Heart right ventricle (tissue), 16 donors: Measurements from ENCODE around the gene USP6. TPM values are rescaled to one million over a fixed set of nuclear protein-coding genes. Genes with fewer than 3 reads are reported as not detected.
"Not testable (repeated sequence)": the region's sequence is repeated elsewhere in the genome, so short reads cannot be mapped to it uniquely, and the experiment has no call there.

ENCODE experiments used
- ATAC-seq, 8 donors: fragments of 200-7000 bp; cut with Tn5 transposase; one replicate each; pipeline ENCODE4 v1.9.1; 2020; ENCODE audit warnings: mild to moderate bottlenecking in 8 of 8, moderate library complexity in 8 of 8, moderate number of reproducible peaks in 1 of 8
- DNase-seq, 2 donors: peaks; one replicate each; pipeline ENCODE4 v3.0.0-alpha.2; 2020
- H3K27ac ChIP-seq, 10 donors: fragments of 200-600 bp; sonication (generic) in 2 of 10; one replicate each; pipeline versions ENCODE4 v1.5.0 to v1.8.0; 2020 to 2022; ENCODE audit warnings: mild to moderate bottlenecking in 3 of 10
- H3K27me3 ChIP-seq, 7 donors: fragments of 200-600 bp; one replicate each; pipeline ENCODE4 v1.8.0; 2021 to 2022; ENCODE audit warnings: mild to moderate bottlenecking in 2 of 7
- H3K36me3 ChIP-seq, 9 donors: fragments of 200-600 bp; sonication (generic) in 1 of 9; one replicate each; pipeline versions ENCODE4 v1.5.0 to v1.8.0; 2020 to 2022; ENCODE audit warnings: mild to moderate bottlenecking in 2 of 9
- H3K4me1 ChIP-seq, 9 donors: fragments of 200-600 bp; sonication (generic) in 1 of 9; one replicate each; pipeline versions ENCODE4 v1.5.0 to v1.8.0; 2020 to 2022; ENCODE audit warnings: mild to moderate bottlenecking in 4 of 9
- H3K4me3 ChIP-seq, 10 donors: fragments of 200-600 bp; sonication (generic) in 2 of 10; one replicate each; pipeline versions ENCODE4 v1.5.0 to v1.8.0; 2020 to 2022; ENCODE audit warnings: mild to moderate bottlenecking in 7 of 10, moderate library complexity in 2 of 10
- H3K9me3 ChIP-seq, 11 donors: fragments of 200-600 bp in 10 of 11; sonication (generic) in 2 of 11; one replicate each; pipeline versions ENCODE4 v1.5.0 to v1.8.0; 2013 to 2022; ENCODE audit warnings: mild to moderate bottlenecking in 2 of 11, control low read depth in 1 of 11, moderate library complexity in 1 of 11
- WGBS, 2 donors: extraction: QIAGEN DNeasy Blood & Tissue Kit; methylation state at CpG; one replicate each; pipeline ENCODE4 v1.1.7; 2013; ENCODE audit warnings: inconsistent platforms in 1 of 2; 5-methylcytosine and 5-hydroxymethylcytosine counted together
- intact Hi-C, 10 donors: fragments of 100-400 bp; cut with DNase I; formaldehyde crosslinking; loops; one replicate each; pipeline versions ENCODE4 v1.11.1 to v1.14.2; 2022
- polyA plus RNA-seq, 2 donors: library from polyadenylated mRNA; stranded (reverse); fragments of 200-250 nt; gene quantifications; one replicate each; pipeline ENCODE4 v1.2.3, GENCODE V29; 2013
- total RNA-seq, 10 donors: library from RNA; stranded (reverse); fragmentation: NEBNext Ultra II Directional in 3 of 10; extraction: Animal tissue kit (Norgen Biotek cat#: 25700) in 3 of 10; gene quantifications; one replicate each; pipeline versions ENCODE4 v1.2.1 to v1.2.4, GENCODE V29; 2021 to 2023
- TF ChIP-seq, protein P1 (sequence below), 9 donors: fragments of 200-600 bp; sonication (generic) in 2 of 9; IDR thresholded peaks; one replicate each; pipeline versions ENCODE4 v1.5.0 to v1.8.0; 2021 to 2022; ENCODE audit warnings: antibody characterized with exemption in 9 of 9, mild to moderate bottlenecking in 5 of 9, moderate library complexity in 1 of 9
- donor health status: Arrhythmogenic right ventricular cardiomyopathy.
- donor health status: ischemic (EF 13 %, LVEDD 7.1; RV severe dilation, severe dysfunction).
- donor health status: healthy with polysubstance abuse.
- donor health status: DM: no; HTN: yes; CAD: no.
- donor health status: DM: no; HTN: no; CAD: no.
- donor health status: ischemic (EF 25% LVEDD 6.9; RV normal size, moderate dysfunction).
- donor health status: ischemic (EF 25% LVEDD 5.7; RV mildly dilated, moderate dysfunction).
- donor health status: healthy.
- donor health status: DM: yes; HTN: yes; CAD: no.
- donor health status: Ischemic cardiomyopathy.
- donor health status: ischemic (EF 35%, LVEDD 5.7; RV mildly dilated, moderate dysfunction).
- donor health status: nonischemic (EF 11% LVEDD 7.7; RV severe dilation, severe dysfunction).
- donor health status: DM: yes; HTN: yes; CAD: no.
- donor health status: PGD.
- donor health status: ischemic (EF 29% LVEDD 5.4; RV normal size, mild dysfunction).
- donor health status: nonischemic (EF 23%, LVEDD 6.1; RV moderate dilation, normal function).

The USP6 gene
- total and polyA plus RNA-seq, 12 donors, result 0.01 to 1.6 (median 0.06) TPM; not detected in 1

DNA sequence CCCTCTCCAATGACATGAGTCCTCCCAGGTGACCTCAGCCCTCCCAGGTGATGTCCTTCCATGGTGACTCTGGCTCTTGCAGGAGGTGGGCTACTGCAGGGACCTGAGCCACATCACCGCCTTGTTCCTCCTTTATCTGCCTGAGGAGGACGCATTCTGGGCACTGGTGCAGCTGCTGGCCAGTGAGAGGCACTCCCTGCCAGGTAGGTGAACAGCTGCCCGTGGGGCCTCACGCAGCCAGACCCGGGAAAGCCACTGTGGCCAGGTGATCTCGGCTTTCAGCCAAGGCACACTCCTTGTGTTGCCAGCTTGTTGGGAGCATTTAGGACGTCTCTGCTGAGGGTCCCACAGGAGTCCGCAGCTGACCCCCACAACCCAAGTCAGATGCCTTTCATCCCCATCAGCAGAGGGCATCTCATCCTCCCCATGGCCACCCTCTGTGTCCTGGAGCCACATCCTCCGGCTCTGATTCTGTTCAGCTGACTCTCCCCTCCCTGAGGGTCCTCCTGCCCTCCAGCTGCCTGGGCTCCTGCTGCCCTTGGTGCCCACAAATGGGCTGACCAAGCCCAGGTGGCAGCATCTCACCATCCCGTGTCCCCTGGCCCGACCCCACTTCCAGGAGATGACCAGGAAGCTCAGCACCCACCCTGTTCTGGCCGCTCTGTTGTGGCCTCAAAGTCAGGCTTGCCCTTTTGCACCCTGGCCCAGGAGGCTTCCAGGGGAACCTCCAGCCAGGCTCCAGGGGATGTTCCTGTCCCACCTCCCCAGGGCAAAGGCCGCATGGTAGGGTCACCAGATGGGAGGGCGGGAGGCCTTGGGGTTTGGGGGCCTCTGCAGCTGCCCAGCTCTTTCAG lies 20.1 kb downstream of the USP6 start:
- Histone ChIP-seq H3K27ac (no peak overlapping the region), H3K4me3 (no peak overlapping the region), H3K27me3 (no peaks in the 10 kb centered on the region), H3K4me1 (no peaks in the 10 kb centered on the region), H3K9me3 (no peaks in the 10 kb centered on the region), H3K36me3 (no peaks in the 10 kb centered on the region)
- 85 to 86% methylated on average over 14 of the region's 14 CpGs for WGBS, 2 donors
- DNase-seq, result no peak
- TF ChIP-seq, protein P1, sequence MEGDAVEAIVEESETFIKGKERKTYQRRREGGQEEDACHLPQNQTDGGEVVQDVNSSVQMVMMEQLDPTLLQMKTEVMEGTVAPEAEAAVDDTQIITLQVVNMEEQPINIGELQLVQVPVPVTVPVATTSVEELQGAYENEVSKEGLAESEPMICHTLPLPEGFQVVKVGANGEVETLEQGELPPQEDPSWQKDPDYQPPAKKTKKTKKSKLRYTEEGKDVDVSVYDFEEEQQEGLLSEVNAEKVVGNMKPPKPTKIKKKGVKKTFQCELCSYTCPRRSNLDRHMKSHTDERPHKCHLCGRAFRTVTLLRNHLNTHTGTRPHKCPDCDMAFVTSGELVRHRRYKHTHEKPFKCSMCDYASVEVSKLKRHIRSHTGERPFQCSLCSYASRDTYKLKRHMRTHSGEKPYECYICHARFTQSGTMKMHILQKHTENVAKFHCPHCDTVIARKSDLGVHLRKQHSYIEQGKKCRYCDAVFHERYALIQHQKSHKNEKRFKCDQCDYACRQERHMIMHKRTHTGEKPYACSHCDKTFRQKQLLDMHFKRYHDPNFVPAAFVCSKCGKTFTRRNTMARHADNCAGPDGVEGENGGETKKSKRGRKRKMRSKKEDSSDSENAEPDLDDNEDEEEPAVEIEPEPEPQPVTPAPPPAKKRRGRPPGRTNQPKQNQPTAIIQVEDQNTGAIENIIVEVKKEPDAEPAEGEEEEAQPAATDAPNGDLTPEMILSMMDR (IDR thresholded peaks at IDR 0.05), result no peak
- intact Hi-C loops, result no loop called here
- ATAC-seq, result no peak

DNA sequence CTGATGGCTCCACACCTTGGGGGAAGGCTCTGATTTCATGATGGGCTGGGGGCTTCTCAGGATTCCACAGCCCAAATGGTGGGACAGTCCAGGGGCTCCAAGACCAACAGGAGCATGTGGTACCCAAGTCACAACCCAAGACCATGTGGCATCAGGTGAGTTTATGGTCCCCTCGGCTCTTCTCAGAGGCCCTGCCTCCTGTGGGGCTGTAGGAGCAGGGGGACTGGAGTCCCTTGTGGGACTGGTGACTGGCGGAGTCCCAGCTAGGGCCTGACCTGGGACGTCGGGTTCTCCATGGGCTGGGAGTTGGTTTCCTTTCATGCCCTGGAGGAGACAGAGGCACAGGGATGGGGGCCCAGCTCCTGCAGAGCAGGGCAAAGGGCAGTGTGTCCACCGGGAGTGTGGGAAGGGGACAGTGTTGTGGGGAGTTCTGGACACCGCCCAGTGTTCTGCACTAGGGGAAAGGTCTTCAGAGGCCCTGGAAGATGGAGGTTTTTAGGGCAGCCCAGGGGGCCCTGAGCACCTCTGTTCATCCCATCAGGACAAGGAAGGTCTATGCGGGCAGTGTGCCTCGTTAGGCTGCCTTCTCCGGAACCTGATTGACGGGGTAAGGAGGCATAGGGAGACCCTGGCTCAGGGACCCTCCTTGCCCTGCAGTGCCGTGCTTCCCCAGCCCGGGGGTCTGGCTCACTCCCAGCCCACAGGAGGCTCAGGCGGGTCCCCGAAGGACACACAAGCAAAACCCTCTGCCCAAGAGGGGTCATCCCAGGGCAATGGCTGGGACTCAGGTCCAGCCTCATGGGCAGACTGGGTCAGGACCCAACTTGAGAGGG lies 21.0 kb downstream of the USP6 start:
- H3K36me3 ChIP-seq, H3K27ac ChIP-seq, ATAC-seq, DNase-seq, intact Hi-C loops, H3K9me3 ChIP-seq, H3K4me1 ChIP-seq, H3K4me3 ChIP-seq, H3K27me3 ChIP-seq: not testable (repeated sequence)
- WGBS, 2 donors, result 85 to 86% methylated on average over 14 of the region's 14 CpGs

DNA sequence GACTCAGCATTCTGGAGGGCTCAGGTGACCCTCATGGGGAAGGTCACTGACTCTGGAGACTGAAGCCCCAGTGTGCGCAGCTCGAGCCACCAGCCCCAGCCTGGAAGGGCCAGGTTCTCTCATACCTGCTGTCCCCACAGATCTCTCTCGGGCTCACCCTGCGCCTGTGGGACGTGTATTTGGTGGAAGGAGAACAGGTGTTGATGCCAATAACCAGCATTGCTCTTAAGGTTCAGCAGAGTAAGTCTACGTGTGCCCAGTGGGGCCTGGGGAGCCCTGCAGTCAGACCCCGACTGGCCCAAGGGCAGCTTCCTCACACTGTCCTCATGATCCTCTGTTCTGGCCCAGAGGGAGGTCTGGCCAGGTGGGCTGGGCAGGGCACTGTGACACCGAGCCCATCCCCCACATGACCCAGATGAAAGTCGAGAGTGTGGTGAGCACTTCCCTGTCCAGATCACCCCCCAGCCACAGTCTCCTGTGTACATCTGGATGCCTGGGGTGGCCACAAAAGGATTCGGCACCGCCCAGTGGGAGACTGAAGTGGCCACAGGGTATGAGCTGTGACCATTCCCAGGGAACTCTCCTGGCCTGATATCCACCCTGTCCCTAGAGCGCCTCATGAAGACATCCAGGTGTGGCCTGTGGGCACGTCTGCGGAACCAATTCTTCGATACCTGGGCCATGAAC lies 21.8 kb downstream of the USP6 start:
- H3K4me3 ChIP-seq, H3K9me3 ChIP-seq, intact Hi-C loops, H3K4me1 ChIP-seq, H3K36me3 ChIP-seq, H3K27ac ChIP-seq, ATAC-seq, H3K27me3 ChIP-seq, DNase-seq: not testable (repeated sequence)
- 87 to 90% methylated on average over 15 of the region's 15 CpGs for WGBS, 2 donors

DNA sequence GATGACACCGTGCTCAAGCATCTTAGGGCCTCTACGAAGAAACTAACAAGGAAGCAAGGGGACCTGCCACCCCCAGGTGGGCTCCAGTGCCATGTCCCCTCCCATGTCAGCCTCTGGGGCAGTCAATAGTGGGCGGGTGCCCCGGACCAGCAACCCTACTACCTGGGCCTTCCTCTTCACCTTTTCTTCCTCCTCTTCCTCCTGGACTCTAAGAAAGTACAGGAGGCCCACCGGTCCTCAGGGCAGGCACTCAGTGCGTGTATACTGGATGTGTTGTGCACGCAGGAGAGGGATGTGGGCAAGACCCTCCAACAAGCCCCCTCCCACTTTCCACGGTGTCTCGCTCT lies 22.3 kb downstream of the USP6 start:
- WGBS, 2 donors, result 95 to 97% methylated on average over 9 of the region's 9 CpGs
- H3K4me3 ChIP-seq, DNase-seq, H3K27me3 ChIP-seq, ATAC-seq, H3K36me3 ChIP-seq, H3K27ac ChIP-seq, H3K9me3 ChIP-seq, intact Hi-C loops, H3K4me1 ChIP-seq: not testable (repeated sequence)

DNA sequence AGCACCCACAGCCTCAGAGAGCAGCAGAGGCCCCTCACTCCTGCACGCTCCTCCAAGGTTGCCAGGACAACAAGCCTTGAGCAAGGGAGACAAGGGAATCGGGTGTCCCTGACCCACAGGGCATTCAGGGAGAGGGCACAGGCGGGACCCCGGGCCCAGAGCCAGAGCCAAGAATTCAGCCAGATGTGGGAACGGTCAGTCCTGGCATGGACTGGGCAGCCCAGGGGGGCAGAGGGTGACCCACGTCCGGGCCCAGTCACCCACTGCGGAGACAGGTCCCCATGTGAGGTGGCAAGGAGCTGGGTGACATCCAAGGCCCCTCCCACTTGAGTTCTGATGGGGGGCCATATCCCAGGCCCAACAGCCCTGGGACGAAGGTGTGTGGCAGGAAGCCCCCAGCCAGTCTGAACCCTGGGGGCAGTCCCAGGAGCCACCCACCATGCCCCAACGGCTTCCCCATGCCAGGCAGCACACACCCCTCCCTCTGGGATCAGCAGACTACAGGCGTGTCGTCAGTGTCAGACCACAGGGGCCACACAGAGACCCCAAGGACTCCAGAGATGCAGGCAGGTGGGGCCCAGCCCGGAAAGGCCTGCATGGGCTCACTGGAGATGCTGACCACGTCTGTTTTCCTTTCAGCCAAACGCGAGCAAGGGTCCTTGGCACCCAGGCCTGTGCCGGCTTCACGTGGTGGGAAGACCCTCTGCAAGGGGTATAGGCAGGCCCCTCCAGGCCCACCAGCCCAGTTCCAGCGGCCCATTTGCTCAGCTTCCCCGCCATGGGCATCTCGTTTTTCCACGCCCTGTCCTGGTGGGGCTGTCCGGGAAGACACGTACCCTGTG lies 23.0 kb downstream of the USP6 start:
- no peaks in the 10 kb centered on the region for H3K36me3 ChIP-seq
- DNase-seq (no peak), ATAC-seq (no peak)
- WGBS, 2 donors, result 88 to 91% methylated on average over 24 of the region's 24 CpGs
- no peaks in the 10 kb centered on the region for H3K9me3 ChIP-seq
- H3K27ac ChIP-seq, result no peak overlapping the region
- intact Hi-C loops, result no loop called here
- no peaks in the 10 kb centered on the region for H3K27me3 ChIP-seq
- no peak overlapping the region for H3K4me3 ChIP-seq
- TF ChIP-seq, protein P1 (IDR thresholded peaks at IDR 0.05), result no peak
- H3K4me1 ChIP-seq, result no peaks in the 10 kb centered on the region
